Activated effector memory CD4-positive, alpha-beta T cell treated with Interleukin-2 at 50 U/mL for 16 hours (primary cell): ENCODE data around the gene SLC10A3.

Source experiments
- DNase-seq: peaks from one replicate; pipeline ENCODE4 v3.0.0-alpha.2; 2020

The SLC10A3 gene, protein sequence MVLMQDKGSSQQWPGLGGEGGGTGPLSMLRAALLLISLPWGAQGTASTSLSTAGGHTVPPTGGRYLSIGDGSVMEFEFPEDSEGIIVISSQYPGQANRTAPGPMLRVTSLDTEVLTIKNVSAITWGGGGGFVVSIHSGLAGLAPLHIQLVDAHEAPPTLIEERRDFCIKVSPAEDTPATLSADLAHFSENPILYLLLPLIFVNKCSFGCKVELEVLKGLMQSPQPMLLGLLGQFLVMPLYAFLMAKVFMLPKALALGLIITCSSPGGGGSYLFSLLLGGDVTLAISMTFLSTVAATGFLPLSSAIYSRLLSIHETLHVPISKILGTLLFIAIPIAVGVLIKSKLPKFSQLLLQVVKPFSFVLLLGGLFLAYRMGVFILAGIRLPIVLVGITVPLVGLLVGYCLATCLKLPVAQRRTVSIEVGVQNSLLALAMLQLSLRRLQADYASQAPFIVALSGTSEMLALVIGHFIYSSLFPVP

DNA sequence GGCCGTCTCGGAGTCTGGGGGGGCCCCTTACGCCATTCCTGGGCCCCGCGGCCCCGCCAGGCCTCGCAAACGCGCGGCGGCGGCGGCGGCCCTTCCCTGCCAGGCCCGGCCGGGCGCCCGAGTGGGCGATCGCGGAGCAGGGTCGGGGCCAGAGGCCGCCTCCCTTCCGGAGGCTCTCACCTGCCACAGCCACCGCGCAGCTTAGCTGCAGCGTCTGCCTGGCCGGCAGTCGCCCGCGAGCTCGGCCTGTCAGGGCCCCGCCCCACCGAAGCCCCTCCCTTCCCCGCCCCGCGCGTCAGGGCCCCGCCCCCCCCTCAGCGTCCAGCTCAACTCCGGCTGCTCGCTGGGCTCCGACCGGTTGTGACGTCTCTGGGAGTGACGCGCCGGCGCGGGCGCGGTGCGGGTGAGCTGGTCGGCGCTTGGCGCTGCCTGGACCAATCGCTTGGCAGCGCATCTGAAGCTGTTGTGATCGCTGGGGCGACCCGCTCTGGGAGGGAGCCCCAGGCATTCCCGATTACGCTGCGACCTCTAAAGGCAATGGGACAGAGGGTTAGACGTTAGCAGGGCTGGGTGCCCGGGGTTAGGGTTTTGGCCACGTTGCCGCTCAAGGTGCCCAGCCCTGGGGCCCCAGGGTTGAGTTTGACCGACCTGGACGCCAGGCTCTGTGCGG, at the start of gene SLC10A3:
Gene SLC10A3, minus strand, starts transcription at position 216 of the 670 bp plus-strand sequence. CDS start 1,689 bp downstream, outside the sequence.
- DNase-seq: peak; percentile 84

DNA sequence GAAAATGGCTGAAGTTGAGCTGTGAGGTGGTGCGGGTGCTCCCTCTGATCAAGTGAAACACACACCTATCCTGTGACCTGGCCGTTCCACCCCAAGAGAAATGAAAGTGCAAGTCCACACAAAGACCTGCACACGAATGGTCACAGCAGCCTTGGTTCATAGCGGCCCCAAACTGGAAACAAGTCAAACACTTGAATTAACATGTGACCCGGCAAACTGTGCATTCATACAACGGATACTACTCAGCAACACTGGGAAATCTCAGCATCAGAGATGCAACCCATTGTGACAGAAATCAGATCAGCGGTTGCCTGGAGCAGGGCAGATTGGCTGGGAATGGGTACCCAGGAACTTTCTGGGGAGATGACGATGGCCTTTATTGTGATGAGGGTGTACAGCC, 48.6 kb upstream of the SLC10A3 start:
- no peak for DNase-seq

DNA sequence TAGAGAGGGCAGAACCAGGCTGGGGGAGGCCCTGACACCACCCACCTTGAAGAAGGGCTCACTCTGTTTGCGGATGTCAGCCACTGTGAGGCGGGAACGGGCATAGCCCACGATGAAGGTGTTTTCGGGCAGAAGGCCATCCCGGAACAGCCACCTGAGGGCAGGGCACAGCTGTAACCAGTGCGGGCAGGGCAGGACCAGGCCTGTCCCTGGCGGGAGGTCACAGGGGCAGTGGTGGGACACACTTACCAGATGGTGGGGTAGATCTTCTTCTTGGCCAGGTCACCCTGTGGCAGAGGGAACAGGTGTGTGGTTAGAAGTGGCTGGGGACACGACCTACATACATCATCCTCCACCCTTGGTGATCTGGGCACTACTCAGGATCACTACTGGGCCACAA, 45.5 kb upstream of the SLC10A3 start:
- DNase-seq: no peak

DNA sequence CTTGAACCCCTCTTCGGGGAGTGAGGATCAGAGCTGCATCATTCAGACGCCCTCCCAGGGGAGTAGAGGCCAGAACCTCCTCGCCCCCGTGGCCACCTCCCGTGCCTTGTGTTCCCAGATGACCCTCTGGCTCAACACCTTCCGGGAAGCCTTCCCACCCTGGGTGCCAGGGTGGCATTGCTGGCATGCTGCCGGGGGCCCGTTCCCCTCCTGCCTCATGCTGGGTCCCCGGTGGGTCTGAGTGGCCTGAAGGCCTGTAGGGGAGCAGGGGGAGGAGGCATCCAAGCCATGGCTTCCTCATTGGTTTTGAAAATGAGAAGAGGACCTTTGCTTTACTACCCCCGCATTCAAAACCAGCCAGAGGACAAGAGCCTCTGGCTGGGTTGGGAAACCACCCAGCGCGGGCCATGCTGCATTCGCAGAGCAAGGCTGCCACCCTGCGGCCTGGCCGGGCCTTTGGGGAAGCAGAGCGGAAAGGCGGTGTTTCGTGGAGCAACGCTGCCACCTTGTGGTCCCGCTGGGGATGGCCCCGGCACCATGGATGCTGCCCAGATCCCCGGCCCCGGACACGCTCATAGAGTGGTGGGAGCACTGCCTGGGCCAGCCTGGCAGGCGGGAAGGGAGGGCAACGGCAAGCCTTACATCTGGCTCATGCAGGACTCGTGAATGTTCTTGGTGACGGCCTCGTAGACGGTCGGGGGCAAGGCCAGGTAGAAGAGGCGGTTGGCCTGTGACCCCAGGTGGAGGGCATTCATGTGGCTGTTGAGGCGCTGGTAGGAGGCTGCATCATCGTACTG, 44.3 kb upstream of the SLC10A3 start:
- peak; percentile 72 for DNase-seq

DNA sequence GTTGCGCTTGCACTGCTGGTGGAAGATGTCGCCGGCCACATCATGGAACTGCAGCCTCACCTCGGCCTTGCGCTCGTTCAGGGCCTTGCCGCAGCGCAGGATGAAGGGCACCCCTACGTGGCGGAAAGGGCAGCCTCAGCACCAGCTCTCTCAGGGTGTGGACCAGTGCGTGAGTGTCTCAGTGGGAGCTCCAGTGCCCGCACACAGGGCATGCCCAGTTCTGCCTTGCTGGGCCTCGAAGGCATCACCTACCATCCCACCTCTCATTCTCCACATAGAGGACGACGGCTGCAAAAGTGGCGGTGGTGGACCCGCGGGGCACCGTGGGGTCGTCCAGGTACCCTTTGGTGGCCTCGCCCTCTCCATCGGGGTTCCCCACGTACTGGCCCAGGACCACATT, 42.3 kb upstream of the SLC10A3 start:
- no peak for DNase-seq

DNA sequence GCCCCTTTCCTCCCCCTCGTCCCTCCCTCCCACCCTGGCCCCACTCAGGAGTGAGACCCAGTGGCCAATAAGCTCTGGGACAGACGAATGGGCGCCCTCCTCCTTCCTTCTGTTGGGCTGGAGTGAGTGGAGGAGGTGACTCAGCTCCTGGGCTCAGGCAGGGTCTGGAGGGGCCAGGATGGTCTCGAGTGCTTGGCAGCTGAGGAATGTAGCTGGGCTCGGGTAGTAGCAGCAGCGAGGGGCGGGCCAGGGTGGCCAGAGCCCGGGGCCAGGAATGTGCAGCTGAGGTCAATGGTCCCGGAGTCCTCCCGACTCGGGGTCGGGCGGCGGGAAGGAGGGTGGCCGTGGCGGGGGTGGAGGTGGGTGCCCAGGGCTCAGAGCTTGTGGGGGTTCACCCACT, 41.2 kb upstream of the SLC10A3 start:
- no peak for DNase-seq

DNA sequence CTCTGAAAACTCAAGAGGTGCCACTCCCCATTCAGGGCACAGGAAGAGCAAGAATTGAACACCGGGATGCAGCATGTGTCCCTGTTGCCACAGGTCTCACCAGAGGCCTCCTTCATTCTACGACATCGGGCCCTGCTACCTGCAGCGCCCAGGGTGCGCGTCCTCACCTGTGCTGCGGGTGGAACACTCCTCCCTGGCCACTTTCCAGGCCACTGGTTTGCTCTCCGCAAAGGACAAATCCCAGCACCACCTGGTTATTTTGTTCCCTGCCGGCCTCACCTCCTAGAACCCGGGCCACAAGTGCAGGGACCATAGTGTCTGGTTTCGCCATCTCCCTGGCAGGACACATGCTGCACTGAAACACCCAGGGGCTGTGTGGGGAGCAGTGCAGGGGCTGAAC, 39.9 kb upstream of the SLC10A3 start:
- no peak for DNase-seq

DNA sequence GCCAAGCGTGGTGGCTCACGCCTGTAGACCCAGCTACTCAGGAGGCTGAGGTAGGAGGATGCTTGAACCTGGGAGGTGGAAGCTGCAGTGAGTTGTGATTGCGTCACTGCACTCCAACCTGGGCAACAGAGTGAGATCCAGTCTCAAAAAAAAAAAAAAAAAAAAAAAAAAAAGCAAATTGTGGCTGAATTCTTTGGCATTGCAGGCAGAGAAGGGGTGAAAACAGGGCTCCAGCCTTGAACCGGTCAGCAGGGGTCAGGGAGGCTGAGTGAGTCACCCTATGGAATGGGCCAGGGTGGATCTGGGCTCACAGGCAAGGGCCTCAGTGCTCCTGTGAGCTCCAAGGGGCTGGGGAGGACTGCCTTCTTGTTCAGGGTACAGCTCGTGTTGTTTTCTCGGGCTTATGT, 38.8 kb upstream of the SLC10A3 start:
- no peak for DNase-seq

DNA sequence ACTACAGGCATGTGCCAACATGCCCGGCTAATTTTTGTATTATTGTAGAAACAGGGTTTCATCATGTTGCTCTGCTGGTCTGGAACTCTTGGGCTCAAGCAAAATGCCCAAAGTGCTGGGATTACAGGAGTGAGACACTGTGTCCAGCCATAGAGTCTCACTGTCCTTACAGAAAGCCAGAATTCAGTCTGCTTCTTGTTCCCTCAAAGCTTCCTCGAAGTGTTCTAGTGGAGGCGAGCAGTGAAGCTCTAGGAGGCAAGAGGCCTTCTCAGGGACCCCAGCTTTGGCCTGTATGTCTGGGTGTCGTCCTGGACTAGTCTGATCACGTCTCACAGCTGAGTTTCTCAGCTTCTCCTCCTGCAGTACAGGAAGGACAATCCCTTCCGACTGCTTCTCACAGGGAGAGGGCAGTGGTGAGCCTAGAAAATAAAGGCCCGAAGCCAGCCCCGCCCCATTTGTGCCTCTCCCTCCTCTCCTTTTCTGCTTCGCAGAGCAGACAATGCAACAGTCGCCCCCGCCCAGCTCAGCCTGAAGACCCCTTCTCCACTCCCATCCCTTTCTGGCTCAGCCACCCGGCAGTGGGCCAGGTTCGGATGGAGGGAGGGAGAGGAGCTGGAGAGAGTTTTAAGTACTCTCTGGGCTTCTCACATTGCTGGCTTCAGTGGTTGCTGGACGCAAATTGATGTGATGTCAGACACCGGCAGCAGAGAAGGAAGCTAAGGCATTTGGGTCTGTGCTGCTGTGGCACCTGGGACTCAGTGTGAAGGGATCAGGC, 36.7 kb upstream of the SLC10A3 start:
- DNase-seq: peak; percentile 40

DNA sequence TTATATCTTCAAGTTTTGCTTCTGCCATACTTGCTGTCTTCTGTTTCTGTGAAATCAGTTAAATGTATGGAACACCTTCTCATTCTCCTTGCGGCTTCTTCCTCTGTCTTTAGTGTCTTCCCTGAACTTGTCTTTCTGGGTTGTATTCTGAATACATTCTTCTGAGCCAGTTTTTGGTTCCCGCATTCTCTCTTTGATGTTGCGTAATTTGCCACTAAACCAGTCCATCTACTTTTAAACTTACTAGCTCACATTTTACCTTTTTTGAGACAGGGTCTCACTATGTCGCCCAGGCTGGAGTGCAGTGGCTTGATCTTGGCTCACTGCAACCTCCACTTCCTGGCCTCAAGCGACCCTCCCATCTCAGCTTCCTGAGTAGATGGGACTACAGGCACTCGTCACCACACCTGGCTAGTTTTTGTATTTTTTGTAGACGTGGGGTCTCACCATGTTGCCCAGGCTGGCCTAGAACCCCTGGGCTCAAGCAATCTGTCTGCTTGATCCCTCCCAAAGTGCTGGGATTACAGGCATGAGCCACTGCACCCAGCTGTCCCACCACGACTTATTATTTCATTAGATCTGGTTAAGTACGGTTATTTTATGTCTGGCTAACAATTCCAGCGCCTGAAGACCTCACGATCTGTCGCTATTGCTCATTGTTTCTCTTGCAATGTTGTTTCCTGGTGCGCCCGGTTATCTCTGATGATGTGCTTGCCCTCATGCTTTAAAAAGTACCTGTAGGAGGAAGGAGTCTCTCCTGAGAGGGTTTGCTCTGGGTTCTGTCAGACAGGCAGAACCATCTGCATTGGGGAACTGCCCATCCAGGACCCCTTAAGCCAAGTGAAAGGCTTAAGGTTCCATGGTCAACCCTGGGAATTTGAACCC, 35.4 kb upstream of the SLC10A3 start:
- DNase-seq: no peak

DNA sequence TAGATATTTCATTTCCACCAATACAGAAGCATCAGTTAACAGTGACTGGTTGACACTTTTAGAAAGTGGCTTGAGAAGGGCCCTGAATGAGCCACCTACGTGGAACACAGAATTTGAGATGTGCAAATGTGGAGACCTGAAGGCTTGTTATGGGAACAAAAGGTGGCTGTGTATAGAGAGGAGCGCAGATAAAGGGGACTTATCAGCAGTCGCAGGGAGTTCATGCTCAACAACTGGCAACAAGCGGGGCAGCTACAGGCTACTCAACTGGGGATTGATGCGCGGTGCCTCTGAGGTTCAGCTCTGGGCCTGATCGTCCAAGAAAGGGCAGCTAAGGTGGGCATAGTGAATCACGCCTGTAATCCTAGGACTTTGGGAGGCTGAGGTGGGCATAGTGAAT, 29.0 kb upstream of the SLC10A3 start:
- DNase-seq: no peak

DNA sequence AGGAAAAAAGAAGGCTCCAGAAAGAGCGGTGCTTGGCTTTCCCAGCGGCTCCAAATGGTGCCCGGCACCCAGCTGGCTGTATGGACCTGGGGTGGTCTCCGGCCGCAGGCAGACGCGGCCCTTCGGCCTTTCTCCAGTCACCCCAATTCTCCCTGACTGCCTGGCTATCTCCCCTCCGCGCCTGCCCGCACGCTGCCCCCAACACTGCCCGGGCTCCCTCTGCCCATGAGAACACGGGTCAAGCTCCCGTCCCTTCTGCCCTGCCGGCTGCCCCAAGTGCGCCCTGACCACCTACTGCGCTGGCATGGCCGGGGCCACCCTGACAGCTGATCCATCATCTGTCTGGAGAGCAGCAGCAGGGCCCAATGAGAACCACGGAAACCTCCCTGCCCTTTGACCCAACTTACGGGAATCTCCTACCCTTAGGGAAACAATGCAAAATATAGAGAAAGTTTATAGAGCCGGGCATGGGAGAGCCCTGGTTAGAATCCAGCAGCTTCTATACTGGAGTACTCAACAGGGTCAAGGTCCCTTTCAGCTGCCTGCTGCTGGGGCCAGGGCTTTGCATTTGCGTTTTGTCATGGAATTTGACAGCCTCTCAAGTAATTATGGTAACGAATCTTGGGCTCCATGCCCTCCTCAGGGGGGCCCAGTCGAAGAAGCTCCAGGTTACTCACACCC, 26.8 kb upstream of the SLC10A3 start:
- DNase-seq: no peak

DNA sequence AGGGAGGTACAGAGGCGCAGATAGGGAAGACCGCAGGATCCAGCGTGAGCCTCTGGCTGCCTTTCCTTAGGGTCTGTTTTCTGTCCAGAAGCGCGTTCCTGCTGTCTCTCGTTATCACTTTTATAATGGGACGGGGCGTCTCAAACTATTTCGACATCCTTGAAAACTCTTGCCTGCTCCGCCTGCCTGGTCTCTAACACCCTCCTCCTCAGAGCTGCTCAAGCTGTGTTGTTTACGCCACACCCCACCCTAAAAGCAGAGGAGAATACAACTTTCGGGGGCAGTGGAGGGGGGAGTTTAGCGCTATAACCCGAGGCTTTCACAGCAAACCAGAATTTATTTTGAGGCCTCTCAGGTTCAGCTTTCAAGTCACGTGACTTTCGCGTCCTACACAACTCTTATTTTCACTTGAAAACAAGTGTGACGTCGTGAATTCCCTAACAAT, 26.2 kb upstream of the SLC10A3 start:
- DNase-seq: no peak

DNA sequence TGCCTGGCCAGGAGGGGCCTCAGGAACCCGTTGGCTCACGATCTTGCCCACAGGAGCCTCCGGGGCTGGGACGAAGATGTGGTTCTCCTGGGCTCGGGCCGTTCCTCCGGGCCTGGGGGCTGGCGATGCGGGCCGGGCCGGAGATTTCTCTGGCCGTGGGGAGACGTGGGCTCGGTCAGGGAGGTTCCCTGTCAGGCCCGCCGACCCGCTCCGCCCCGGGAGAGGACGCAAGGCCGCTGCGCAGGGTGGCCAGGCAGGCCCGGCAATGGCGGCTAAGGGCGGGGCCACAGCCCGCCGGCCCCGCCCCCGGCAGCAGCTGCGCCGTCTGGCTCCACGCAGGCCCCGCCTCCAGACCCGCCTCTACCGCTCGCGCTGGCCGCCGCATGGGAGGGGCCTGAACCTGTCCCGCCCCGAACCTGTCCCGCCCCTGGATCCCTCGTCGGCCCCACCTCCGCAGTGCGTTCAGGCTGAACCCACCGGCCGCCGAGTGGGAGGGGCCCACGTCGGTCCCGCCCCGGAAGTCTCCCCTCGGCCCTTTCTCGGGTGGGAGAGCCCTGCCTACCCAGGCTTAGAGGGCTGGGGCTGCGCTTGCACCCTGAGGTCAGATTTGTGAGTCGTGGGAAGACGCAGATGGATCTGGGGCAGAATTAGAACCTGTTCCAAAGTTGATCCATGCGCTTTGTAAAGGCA, 25.7 kb upstream of the SLC10A3 start, which contains the start of gene FAM3A:
Gene FAM3A, minus strand, starts transcription at position 267 of the 690 bp plus-strand sequence. CDS start 460 bp downstream, outside the sequence.
- DNase-seq: peak; percentile 88

DNA sequence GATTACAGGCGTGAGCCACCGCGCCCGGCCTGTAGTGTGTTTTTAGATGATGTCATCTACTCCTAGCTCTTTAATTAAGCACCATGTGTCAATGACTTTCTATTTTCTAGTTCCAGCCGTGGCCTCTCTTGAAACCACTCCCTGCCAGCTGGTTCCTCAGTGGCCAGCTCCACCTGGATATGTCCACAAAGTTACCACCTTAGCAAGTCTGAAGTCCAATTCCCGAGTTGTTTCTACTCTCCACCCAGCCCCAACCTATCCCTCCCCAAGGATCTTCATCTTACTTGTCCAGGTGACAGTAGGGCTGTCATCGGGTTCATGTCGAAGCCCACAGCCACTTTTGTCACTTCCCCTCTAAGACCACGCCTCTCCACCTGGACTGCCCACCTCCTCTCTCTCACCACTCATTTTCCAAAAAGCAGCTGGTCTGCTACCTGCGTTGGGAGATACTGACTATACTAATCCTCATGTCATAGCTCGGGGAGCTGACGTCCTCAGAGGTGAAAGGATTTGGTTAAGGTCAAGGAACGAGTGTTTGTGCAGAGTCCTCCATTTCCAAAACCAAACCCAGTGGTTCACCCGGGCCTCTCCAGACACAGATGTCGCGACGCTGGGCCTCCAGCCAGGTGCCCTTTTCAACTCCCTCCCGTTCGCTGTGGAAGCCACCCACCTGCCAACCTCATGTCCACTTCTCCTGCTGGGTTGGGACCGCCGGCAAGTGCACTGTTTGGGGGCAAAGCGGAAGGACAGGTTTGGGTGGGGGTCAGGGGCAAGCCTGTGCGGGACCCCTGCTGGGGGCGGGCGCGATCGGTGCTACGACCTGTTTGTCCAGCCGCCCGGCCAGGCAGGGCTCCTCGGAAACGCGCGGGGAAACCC, 24.9 kb upstream of the SLC10A3 start:
- DNase-seq: peak; percentile 7

DNA sequence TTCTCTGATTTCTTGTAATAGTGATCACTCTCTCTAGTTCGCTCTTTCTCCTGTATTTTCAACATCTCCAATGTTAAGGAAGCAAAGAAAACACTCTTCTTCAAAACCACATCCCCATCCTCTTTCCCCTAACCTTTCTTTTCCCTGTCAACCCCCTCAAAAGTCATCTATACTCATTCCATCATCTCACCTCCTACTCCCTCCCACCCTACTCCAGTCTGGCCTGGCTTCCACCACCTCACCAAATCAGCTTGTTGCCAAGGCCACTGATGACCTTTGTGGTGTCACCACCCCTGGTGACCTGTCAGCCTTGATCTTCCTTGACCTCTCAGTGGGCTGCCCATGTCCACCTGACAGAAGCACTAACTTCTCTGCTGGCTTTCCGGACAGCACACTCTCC, 23.3 kb upstream of the SLC10A3 start:
- no peak for DNase-seq

DNA sequence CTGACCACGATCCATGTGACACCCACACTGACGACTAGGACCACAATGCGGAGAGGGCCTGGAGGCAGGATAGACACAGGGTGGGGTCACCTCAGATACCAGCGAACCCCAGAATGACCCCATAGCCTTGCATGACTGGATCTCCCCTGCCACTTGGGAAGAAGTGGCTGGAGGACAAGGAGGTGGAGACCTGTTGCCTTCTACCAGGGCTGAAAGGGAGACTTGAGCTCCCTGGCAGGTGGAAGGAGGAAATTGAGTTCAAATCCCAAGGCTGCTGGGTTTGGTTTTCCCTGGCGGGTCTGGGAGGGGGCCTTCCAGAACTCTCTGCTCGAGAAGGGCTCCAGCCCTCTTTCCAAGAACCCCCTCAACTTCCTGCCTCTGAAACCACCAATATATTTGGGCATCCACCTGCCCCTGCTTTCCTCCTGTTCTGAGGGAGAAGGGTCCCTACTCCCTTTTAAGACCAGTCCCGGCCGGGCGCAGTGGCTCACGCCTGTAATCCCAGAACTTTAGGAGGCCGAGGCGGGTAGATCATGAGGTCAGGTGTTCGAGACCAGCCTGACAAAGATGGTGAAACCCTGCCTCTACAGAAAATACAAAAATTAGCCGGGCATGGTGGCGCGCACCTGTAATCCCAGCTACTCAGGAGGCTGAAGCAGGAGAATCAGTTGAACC, 22.6 kb upstream of the SLC10A3 start:
- DNase-seq: no peak

DNA sequence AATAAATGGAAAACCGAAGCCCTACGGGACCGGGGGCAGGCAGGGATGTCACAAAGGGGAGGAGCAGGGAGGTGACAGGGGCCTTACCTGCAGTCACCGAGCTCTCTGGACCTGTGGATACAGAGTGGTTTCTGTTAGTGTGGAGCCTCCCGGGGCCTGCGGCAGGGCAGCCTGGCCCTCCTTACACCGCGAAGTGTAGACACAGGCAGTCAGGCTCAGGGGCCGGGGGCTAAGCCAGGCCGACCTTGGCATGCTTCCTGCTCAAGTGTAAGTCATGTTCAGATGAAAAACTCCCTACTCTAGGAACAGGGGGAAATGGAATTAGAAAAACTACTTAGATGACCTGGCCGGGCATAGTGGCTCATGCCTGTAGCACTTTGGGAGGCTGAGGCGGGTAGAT, 21.3 kb upstream of the SLC10A3 start:
- DNase-seq: no peak
